Body of pancreas (tissue), 4 donors: Measurements from ENCODE around the gene MRLN.

Source experiments
- CTCF ChIP-seq, 7 experiments: fragments of 450-650 bp in 4 of 7; fragments of 200-600 bp in 3 of 7; sonication (generic) in 3 of 7; IDR thresholded peaks; one replicate each; pipeline ENCODE4 v1.5.1; 2016 to 2019; ENCODE audit warnings: antibody characterized with exemption in 7 of 7
- POLR2A ChIP-seq, 3 donors: fragments of 450-650 bp; IDR thresholded peaks; one replicate each; pipeline ENCODE4 v1.6.1; 2016; ENCODE audit warnings: antibody characterized with exemption in 3 of 3, mild to moderate bottlenecking in 2 of 3

- TF ChIP-seq CTCF (IDR thresholded peaks at IDR 0.05) = no peak
- no peak for TF ChIP-seq POLR2A (IDR thresholded peaks at IDR 0.05)
Observed at GRCh38 chr10:59706851-59707797, 46.1 kb downstream of the MRLN start.
